Measurements from ENCODE around the gene PCDHGA4.
A peak's percentile ranks its signal among the peaks of the same experiment; 100 is the strongest.
"Not testable (repeated sequence)": the region's sequence is repeated elsewhere in the genome, so short reads cannot be mapped to it uniquely, and the experiment has no call there.

PCDHGA4 gene

DNA sequence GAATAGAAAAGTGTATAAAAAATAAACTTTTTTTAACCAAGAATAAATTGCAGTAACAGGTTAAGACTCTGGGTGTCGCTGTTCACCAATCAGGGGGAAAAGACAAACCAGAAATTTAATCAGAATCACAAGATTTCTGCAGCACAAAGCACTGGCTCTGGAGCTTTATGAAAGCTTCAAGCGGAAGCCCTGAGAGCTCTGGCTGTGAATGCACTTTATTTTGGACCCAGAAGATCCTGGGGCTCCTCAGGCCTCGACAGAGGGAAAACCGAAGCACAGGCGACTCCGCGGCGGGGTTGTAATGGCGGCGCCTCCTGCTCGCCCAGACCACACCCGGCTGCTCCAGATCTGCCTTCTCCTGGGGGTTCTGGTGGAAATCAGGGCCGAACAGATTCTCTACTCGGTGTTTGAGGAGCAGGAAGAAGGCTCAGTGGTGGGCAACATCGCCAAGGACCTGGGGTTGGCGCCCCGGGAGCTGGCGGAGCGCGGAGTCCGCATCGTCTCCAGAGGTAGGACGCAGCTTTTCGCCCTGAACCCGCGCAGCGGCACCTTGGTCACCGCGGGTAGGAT, at the start of gene PCDHGA4:
Gene PCDHGA4 (plus strand): TSS at position 122 of the 570 bp plus-strand sequence. CDS start 87 bp downstream, at position 209.
- Mint-ChIP-seq H3K4me3 (no peak within 1 kb of the TSS), H3K36me3 (peaks cover 4% of the 10 kb centered on the region), H3K4me1 (no peaks in the 10 kb centered on the region), H3K27me3 (peaks cover 26% of the 10 kb centered on the region), H3K9me3 (peaks cover 16% of the 10 kb centered on the region), H3K27ac (no peak within 1 kb of the TSS)
- ATAC-seq (ENCODE audit: low read depth): no peak
- DNase-seq (ENCODE audit: low spot score in 2 of 2): no peak

DNA sequence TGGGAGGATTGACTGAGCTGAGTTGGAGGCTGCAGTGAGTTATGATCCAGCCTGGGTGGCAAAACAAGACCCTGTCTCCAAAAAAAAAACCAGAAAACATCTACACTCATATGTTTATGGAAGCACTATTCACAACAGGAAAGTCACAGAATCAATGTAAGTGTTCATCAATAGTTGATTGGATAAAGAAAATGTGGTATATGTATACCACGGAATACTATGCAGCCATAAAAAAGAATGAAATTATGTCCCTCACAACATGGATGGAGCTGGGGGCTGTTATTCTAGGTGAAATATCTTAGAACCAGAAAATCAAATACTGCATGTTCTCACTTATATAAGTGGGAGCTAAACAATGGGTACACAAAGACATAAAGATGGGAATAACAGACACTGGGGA, 48.2 kb upstream of the PCDHGA4 start:
- no peak overlapping the region for H3K4me3 Mint-ChIP-seq
- H3K27ac Mint-ChIP-seq: no peak overlapping the region
- ATAC-seq (ENCODE audit: low read depth) (no peak), DNase-seq (ENCODE audit: low spot score in 2 of 2) (no peak)
- no peaks in the 10 kb centered on the region for H3K27me3 Mint-ChIP-seq
- H3K4me1 Mint-ChIP-seq: no peaks in the 10 kb centered on the region
- H3K9me3 Mint-ChIP-seq: peaks cover 17% of the 10 kb centered on the region
- peaks cover 47% of the 10 kb centered on the region for H3K36me3 Mint-ChIP-seq

DNA sequence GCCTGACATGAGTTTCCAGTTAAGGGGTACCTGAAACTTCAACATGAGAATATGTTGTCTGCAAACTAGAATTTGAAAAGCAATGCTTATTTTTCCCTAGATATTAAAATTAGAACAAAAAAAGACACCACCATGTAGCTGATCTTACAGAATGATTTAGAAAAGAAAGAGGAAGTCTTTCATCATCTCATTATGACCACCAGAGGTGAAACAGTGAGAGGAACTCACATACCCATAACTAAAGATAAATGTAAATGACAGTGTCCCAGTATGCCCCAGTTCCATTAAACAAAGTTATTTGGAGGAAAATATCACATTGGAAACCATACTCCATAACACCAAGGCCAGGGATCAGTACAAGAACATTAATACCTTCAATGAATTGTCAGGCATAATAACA, 41.1 kb upstream of the PCDHGA4 start:
- ATAC-seq (ENCODE audit: low read depth) (no peak), DNase-seq (ENCODE audit: low spot score in 2 of 2) (no peak)
- Mint-ChIP-seq H3K9me3 (peaks cover 24% of the 10 kb centered on the region), H3K4me3 (no peak overlapping the region), H3K27ac (no peak overlapping the region), H3K36me3 (peaks cover 50% of the 10 kb centered on the region), H3K4me1 (peaks cover 6% of the 10 kb centered on the region), H3K27me3 (no peaks in the 10 kb centered on the region)

DNA sequence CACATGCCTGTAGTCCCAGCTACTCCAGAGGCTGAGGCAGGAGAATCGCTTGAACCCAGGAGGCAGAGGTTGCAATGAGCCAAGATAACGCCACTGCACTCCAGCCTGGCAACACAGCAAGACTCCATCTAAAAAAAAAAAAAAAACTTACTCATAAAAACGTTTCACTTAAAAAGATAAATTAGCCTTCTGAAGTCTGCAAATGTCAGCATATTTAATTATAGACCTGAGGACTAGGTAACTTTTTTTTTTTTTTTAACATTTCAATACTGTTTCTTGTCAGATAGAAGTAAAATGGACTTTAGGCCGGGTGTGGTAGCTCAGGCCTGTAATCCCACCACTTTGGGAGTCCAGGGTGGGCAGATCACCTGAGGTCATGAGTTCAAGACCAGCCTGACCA, 37.9 kb upstream of the PCDHGA4 start:
- not testable (repeated sequence) for H3K27ac Mint-ChIP-seq; H3K4me3 Mint-ChIP-seq; H3K27me3 Mint-ChIP-seq; ATAC-seq (ENCODE audit: low read depth); DNase-seq (ENCODE audit: low spot score in 2 of 2)
- H3K4me1 Mint-ChIP-seq: peaks cover 13% of the 10 kb centered on the region
- H3K36me3 Mint-ChIP-seq: peaks cover 51% of the 10 kb centered on the region
- peaks cover 21% of the 10 kb centered on the region for H3K9me3 Mint-ChIP-seq

DNA sequence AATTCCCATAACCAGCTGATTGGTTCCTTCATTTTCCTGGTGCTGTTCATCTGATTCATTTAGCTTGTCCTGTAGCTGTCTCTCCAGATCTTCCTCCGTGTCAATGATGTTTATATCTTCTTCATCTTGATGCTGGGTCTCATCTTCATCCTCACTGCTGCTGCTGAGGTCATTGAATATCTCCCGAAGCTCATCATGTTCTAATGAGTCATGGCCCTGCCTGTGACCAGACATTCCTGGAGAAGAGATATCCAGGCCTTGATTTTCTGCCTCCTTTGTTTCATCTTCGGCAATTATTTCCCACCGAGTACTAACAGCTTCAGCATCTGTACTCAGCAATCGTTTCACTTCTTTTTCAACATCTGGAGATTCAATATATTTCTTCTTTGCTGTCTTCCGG, 35.6 kb upstream of the PCDHGA4 start:
- Mint-ChIP-seq H3K4me3 (peak overlapping the region; percentile 27), H3K4me1 (peaks cover 13% of the 10 kb centered on the region), H3K9me3 (peaks cover 21% of the 10 kb centered on the region), H3K27me3 (no peaks in the 10 kb centered on the region), H3K27ac (peak overlapping the region; percentile 100), H3K36me3 (peaks cover 35% of the 10 kb centered on the region)
- DNase-seq (ENCODE audit: low spot score in 2 of 2) (no peak), ATAC-seq (ENCODE audit: low read depth) (no peak)

DNA sequence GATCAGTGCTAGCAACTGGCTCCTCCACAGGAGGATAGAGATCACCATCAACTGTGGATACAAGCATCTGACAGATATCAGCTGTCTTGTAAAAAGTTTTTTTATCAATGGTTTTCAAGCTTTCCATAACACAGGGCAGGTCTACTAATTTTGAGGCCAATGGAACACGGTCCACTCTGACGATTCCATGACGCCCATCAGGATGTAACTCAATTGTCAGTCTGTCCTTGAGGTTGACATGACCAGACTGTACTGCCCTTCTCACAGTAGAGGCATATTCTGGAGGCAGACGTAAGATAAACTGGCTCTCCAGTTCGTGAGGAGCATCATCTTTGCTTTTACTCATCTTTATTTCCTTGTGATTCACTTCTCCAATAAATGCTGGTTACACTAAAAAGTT, 35.1 kb upstream of the PCDHGA4 start:
- H3K27ac Mint-ChIP-seq: peak overlapping the region; percentile 100
- H3K4me3 Mint-ChIP-seq: peak overlapping the region; percentile 98
- peaks cover 33% of the 10 kb centered on the region for H3K36me3 Mint-ChIP-seq
- DNase-seq (ENCODE audit: low spot score in 2 of 2): no peak
- peaks cover 20% of the 10 kb centered on the region for H3K9me3 Mint-ChIP-seq
- no peak for ATAC-seq (ENCODE audit: low read depth)
- H3K4me1 Mint-ChIP-seq: peaks cover 13% of the 10 kb centered on the region
- peaks cover 1% of the 10 kb centered on the region for H3K27me3 Mint-ChIP-seq

DNA sequence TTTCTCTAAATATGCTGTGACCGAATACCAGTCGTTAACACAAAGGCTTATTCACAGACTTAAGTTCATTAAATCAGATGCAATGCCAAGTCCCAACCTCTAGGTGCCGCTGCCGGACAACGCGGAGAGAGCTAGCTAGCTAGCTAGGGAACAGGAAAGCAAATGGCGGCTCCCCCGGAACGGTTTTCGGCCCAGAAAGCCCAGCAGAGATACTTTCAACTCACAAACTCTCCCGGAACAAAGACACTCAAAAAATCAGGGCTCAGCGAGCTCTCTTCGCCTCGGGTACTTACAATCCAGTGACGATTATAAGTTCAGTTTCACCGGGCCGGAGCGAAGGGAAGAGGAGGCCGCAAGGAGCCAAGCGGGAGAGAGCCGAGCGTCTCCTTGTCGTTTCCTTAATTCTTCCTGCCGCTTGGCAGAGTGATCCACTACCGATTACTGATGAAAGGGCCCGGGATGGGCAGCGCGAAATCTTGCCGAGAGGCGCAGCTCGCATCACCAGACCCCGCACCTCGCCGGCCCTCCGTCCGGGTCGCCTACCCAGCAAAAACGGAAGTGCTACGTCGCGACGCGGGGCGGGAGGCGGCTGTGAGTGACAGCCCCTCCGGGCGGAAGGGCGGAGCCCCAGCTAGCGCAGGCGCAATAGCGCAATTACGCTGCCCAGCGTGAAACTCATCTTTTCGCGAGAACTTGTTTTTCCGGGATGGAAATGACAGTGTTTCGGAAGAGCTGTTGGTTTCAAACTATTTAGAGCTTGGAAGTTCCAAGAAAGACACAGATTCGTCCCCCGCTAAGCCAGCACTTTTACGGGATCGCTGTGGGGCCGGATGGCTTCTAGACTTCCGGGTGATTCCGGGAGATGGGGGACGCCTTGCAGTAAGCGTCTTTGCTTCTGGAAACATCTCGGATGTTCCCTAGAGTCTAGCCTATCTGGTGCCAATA, 34.3 kb upstream of the PCDHGA4 start, which contains the start of gene TAF7:
Gene TAF7 (minus strand): TSS at position 560 of the 945 bp plus-strand sequence. CDS start 740 bp downstream, outside the sequence.
- Mint-ChIP-seq H3K36me3 (peaks cover 25% of the 10 kb centered on the region), H3K27ac (peak within 1 kb of the TSS; percentile 100), H3K4me3 (peak within 1 kb of the TSS; percentile 98), H3K9me3 (peaks cover 14% of the 10 kb centered on the region), H3K27me3 (peaks cover 2% of the 10 kb centered on the region), H3K4me1 (peaks cover 12% of the 10 kb centered on the region)
- ATAC-seq (ENCODE audit: low read depth): peak; percentile 88
- DNase-seq (ENCODE audit: low spot score in 2 of 2): peak; percentile 92 to 94

DNA sequence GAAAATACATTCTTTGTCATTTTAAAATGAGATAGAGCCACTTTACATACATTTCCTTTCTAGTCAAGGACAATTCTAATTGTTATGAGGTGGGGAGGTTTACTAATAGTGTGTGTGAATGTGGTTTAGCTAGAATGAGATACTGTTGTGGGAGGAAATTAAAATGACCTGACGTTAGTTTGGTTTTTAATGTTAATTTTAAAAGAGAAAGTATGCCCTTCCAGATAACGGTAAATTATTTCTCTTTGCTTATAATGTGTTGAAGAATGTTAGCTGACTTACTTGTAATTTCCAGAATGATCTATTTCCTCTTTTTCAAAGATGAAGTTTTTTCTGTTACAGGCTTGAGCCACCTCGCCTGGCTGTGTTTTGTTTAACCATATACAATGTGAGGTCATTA, 32.6 kb upstream of the PCDHGA4 start:
- ATAC-seq (ENCODE audit: low read depth): no peak
- H3K4me1 Mint-ChIP-seq: peaks cover 14% of the 10 kb centered on the region
- H3K36me3 Mint-ChIP-seq: peaks cover 22% of the 10 kb centered on the region
- H3K4me3 Mint-ChIP-seq: no peak overlapping the region
- peaks cover 11% of the 10 kb centered on the region for H3K9me3 Mint-ChIP-seq
- H3K27me3 Mint-ChIP-seq: peaks cover 2% of the 10 kb centered on the region
- no peak for DNase-seq (ENCODE audit: low spot score in 2 of 2)
- no peak overlapping the region for H3K27ac Mint-ChIP-seq

DNA sequence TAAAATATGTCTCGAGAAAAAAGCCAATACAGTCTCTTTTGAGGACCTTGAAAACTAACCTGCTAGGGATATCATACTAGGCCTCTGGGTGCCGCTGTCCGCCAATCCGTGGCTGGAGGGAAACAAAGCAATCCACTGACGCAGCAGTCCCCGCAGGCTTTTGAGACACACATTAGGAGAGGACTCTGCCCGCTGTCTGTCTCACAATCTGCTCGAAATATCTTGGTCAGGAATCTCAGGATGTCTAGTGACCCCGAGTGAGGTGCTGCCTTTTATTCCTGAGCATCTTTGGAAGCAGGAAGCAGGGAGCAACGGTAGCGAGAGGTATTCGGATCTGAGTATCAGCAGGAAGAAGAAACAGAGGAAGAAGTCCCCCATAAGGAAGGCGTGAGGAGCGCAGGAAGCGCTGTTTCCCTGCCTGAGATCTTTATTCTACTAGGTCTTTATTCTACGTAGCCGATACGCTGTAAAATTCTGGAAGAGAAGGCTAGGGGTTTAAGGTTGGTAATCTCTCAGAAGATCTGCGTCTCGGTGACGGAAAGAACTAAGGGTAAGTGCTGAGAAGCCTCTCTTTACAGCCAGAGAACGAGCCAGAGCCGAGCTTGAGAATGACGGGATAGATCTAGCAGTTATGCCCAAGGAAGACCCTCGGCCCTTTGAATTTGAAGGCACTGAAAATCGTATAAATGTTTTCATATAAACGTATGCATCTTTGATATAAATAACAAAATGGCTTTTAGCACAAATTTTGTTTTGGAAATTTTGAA, 28.6 kb upstream of the PCDHGA4 start:
- Mint-ChIP-seq H3K36me3 (peaks cover 3% of the 10 kb centered on the region), H3K9me3 (peaks cover 4% of the 10 kb centered on the region), H3K4me3 (peak overlapping the region; percentile 93), H3K27me3 (peaks cover 8% of the 10 kb centered on the region), H3K4me1 (peaks cover 4% of the 10 kb centered on the region), H3K27ac (peak overlapping the region; percentile 81)
- peak; percentile 32 to 44 for DNase-seq (ENCODE audit: low spot score in 2 of 2)
- ATAC-seq (ENCODE audit: low read depth): peak; percentile 88

DNA sequence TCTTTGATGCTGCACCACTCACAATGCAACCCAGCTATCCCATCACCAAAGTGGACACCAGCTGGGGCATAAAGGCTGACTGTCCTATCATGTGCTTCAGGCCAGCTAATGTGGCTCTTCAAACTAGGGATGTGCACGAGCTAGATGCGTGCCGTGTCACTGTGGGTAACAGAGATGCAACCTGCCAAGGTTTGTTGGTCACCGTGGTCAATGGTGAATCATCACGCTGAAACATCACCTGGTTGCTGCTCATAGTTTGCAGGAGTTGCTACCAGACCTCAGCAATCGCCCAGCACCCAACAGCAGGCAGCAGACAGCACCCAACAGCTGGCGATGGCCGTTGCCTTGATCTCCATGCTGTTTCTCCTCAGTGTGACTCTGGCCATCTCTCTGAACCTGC, 26.6 kb upstream of the PCDHGA4 start:
- Mint-ChIP-seq H3K4me3 (no peak overlapping the region), H3K4me1 (peaks cover 4% of the 10 kb centered on the region), H3K9me3 (peaks cover 5% of the 10 kb centered on the region), H3K27ac (no peak overlapping the region), H3K36me3 (peaks cover 3% of the 10 kb centered on the region), H3K27me3 (peaks cover 10% of the 10 kb centered on the region)
- DNase-seq (ENCODE audit: low spot score in 2 of 2) (no peak), ATAC-seq (ENCODE audit: low read depth) (no peak)

DNA sequence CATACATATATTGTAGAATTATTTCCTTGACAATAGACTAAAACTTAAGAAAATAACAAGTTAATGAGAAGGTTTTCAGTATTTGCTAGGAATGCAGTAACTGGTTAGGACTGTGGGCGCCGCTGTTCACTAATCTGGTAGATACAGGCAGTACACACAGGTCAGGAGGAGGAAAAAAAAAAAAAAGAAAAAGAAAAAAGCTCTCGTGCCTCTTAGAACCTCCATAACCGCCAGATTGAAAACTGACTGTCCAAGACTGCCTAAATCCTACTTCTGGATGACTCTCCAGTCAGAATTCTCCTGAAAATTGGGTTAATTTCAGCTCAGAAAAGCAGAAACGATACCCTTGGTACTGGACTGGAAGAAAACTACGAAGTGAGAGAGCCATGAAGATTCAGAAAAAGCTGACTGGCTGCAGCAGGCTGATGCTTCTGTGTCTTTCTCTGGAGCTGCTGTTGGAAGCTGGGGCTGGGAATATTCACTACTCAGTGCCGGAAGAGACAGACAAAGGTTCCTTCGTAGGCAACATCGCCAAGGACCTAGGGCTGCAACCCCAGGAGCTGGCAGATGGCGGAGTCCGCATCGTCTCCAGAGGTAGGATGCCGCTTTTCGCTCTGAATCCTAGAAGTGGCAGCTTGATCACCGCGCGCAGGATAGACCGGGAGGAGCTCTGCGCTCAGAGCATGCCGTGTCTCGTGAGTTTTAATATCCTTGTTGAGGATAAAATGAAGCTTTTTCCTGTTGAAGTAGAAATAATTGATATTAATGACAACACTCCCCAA, 24.3 kb upstream of the PCDHGA4 start, which contains the start of gene PCDHGA1:
Gene PCDHGA1 (plus strand): TSS at position 216 of the 782 bp plus-strand sequence.
- ATAC-seq (ENCODE audit: low read depth) (peak; percentile 48), DNase-seq (ENCODE audit: low spot score in 2 of 2) (no peak)
- peaks cover 7% of the 10 kb centered on the region for H3K9me3 Mint-ChIP-seq
- peaks cover 5% of the 10 kb centered on the region for H3K36me3 Mint-ChIP-seq
- peaks cover 6% of the 10 kb centered on the region for H3K4me1 Mint-ChIP-seq
- H3K4me3 Mint-ChIP-seq: peak within 1 kb of the TSS; percentile 24
- peaks cover 17% of the 10 kb centered on the region for H3K27me3 Mint-ChIP-seq
- no peak within 1 kb of the TSS for H3K27ac Mint-ChIP-seq

DNA sequence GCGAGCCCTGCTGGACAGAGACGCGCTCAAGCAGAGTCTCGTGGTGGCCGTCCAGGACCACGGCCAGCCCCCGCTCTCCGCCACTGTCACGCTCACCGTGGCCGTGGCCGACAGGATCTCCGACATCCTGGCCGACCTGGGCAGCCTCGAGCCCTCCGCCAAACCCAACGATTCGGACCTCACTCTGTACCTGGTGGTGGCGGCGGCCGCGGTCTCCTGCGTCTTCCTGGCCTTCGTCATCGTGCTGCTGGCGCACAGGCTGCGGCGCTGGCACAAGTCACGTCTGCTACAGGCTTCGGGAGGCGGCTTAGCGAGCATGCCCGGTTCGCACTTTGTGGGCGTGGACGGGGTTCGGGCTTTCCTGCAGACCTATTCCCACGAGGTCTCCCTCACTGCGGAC, 22.2 kb upstream of the PCDHGA4 start:
- Mint-ChIP-seq H3K9me3 (peaks cover 20% of the 10 kb centered on the region), H3K27me3 (peaks cover 26% of the 10 kb centered on the region)
- not testable (repeated sequence) for DNase-seq (ENCODE audit: low spot score in 2 of 2); H3K27ac Mint-ChIP-seq; H3K36me3 Mint-ChIP-seq; H3K4me1 Mint-ChIP-seq; H3K4me3 Mint-ChIP-seq; ATAC-seq (ENCODE audit: low read depth)
